Measurements from ENCODE around the gene BRWD1. TPM values are rescaled to one million over a fixed set of nuclear protein-coding genes. Genes with fewer than 3 reads are reported as not detected.

The BRWD1 gene
- 37.2 and 52.7 TPM in 2 replicates for total RNA-seq

GRCh38 chr21:39313571-39314142 is at the start of gene BRWD1:
TSS of gene BRWD1 (minus strand) at chr21:39313632. CDS start at chr21:39313491, 141 bp downstream.

DNA sequence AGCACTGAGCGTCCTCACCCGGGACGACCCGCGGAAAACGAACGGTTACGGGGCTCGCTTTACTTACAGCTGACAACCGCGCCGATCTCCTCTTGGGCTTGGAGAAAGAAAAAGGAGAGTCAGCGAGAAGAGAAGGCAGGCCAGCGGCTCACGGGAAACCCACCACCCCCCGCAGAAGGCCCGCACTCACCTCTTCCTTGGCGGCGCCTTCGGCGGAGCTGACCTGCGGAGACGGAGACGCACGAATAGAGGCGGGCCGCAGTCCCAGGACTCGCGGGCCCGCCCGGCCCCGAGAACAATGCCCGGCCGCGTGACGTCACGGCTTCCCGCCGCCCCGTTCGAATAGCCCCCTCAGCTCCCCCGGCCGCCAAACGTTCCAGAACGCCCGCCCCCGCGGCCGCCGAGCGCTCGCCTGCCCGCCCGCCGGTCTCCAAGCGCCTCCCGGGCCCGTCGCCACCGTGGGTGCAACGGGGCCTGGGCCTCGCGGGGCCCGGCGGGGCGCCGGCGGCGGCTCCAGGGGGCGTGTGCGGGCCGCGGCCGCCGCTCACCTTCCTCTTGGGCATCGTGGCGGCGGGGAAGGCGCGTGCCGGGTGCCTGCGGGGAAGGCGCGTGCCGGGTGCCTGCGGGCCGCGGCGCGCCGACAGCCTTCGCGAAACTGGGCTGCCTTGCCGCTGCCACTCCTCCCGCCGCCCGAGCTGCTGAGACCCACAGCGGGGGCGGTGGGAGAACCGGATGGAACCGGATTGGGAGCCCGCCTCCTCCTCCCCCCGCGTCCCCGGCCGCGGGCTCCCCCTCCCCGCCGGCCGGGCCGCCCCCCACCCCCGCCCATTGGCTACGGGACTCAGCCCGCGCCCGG is 35.2 kb upstream of the BRWD1 start, which contains the start of gene HMGN1:
TSS of gene HMGN1 (minus strand) at position 734 of the 856 bp plus-strand sequence. CDS start at position 563, 171 bp downstream.

DNA sequence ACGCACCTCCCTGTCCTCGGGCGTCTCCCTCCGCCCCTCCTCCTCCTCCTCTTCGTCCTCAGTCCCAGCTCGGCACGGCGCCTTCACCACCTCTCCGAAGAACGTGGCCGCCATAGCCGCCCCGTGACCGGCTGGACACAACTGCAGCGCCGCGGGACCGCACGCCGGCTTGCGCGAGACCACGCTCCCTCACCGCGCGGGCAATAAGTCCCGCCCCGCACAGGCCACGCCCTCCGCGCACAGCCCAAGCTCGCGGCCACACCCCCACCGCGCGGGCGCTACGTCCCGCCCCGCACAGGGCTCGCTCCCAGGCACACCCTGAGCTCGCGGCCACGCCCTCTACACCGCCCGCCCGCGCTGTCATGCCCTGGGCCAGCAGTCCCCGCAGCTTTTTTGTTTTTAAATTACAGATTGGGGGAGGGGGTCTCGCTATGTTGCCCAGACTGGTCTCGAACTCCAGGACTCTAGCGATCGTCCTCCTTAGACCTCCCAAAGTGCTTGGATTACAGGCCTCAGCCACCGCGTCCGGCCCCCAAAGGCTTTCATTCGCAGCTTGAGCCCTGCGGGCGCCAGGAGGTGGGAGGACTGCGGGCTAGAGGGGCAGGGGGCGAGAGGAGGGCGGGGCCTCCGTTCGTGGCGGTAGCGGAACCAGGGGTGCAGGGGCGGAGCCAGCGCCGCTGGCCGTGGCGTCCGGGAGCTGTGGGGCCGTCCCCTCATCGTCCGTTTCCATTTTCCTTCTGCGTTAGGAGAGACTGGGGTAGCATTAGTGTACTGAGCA is 130.0 kb downstream of the BRWD1 start, which contains the start of gene PSMG1:
TSS of gene PSMG1 (minus strand) at position 180 of the 778 bp plus-strand sequence. CDS start at position 114, 66 bp downstream.

Other genes with a start within 250 kb of the BRWD1 start
- 39.8 and 73.1 TPM in 2 replicates for gene PSMG1, start 130.2 kb downstream of the BRWD1 start, total RNA-seq
- 242 and 254 TPM in 2 replicates for gene HMGN1, start 35.5 kb upstream of the BRWD1 start, total RNA-seq
- gene LCA5L, start 132.1 kb upstream of the BRWD1 start, total RNA-seq = 0.28 and 0.90 TPM in 2 replicates
- 0.36 and 0.75 TPM in 2 replicates for gene SH3BGR, start 138.3 kb upstream of the BRWD1 start, total RNA-seq

All from endothelial cell of coronary artery (primary cell).